Uterus (tissue), 2 donors: ENCODE results near the gene CD200R1L.

ENCODE experiments used
- CTCF ChIP-seq, 4 experiments: fragments of 200-600 bp in 2 of 4; fragments of 450-650 bp in 2 of 4; sonication (generic) in 2 of 4; IDR thresholded peaks; one replicate each; pipeline ENCODE4 v1.5.1; 2016 to 2019; ENCODE audit warnings: antibody characterized with exemption in 4 of 4, mild to moderate bottlenecking in 2 of 4, moderate library complexity in 1 of 4
- POLR2A ChIP-seq, 2 donors: fragments of 450-650 bp; IDR thresholded peaks; one replicate each; pipeline ENCODE4 v1.6.1; 2016; ENCODE audit warnings: antibody characterized with exemption in 2 of 2, mild to moderate bottlenecking in 1 of 2, moderate library complexity in 1 of 2

- TF ChIP-seq POLR2A (IDR thresholded peaks at IDR 0.05), result no peak
- no peak for TF ChIP-seq CTCF (IDR thresholded peaks at IDR 0.05)
These were observed 35.4 kb downstream of the CD200R1L start for GRCh38 chr3:112811131-112811884.
